Measurements from ENCODE around the gene NEIL1.

The NEIL1 gene

DNA sequence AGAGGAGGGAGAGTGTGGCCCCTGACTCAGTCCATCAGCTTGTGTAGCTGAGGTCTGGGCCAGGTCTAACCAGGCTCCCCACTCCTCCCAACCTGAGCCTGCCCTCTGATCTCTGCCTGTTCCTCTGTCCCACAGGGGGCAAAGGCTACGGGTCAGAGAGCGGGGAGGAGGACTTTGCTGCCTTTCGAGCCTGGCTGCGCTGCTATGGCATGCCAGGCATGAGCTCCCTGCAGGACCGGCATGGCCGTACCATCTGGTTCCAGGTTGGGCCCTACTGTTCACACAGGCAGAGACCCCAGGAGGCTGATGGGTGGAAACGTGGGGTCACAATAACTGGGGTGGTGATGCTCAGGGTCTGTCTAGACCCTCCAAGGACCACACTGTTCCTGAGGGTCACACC lies 6.8 kb downstream of the NEIL1 start:
- DNase-seq (ENCODE audit: low read depth in 2 of 2) = no peak
- TF ChIP-seq, protein P1, sequence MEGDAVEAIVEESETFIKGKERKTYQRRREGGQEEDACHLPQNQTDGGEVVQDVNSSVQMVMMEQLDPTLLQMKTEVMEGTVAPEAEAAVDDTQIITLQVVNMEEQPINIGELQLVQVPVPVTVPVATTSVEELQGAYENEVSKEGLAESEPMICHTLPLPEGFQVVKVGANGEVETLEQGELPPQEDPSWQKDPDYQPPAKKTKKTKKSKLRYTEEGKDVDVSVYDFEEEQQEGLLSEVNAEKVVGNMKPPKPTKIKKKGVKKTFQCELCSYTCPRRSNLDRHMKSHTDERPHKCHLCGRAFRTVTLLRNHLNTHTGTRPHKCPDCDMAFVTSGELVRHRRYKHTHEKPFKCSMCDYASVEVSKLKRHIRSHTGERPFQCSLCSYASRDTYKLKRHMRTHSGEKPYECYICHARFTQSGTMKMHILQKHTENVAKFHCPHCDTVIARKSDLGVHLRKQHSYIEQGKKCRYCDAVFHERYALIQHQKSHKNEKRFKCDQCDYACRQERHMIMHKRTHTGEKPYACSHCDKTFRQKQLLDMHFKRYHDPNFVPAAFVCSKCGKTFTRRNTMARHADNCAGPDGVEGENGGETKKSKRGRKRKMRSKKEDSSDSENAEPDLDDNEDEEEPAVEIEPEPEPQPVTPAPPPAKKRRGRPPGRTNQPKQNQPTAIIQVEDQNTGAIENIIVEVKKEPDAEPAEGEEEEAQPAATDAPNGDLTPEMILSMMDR (IDR thresholded peaks at IDR 0.05; ENCODE audit: low read depth, low read length) = no peak
- no peak overlapping the region for H3K4me3 ChIP-seq (replicated peaks in 1 of 2; ENCODE audit: low read depth in 2 of 2, low read length in 2 of 2)

DNA sequence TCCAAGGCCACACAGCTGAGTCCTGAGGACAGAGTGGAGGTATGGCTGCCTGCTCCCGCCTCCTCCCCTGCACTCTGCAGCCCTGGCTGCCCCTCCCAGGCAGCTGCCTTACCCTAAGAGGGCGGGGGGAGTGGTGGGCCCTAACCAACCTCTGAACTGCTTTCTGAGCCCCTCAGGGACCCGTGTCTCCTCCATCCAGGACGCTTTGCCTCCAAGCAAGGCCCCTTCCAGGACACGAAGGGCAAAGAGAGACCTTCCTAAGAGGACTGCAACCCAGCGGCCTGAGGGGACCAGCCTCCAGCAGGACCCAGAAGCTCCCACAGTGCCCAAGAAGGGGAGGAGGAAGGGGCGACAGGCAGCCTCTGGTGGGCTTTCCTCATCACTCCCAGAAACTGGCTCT lies 7.6 kb downstream of the NEIL1 start:
- DNase-seq (ENCODE audit: low read depth in 2 of 2) = no peak
- H3K4me3 ChIP-seq (replicated peaks in 1 of 2; ENCODE audit: low read depth in 2 of 2, low read length in 2 of 2) = no peak overlapping the region
- TF ChIP-seq, protein P1 (IDR thresholded peaks at IDR 0.05; ENCODE audit: low read depth, low read length) = no peak

DNA sequence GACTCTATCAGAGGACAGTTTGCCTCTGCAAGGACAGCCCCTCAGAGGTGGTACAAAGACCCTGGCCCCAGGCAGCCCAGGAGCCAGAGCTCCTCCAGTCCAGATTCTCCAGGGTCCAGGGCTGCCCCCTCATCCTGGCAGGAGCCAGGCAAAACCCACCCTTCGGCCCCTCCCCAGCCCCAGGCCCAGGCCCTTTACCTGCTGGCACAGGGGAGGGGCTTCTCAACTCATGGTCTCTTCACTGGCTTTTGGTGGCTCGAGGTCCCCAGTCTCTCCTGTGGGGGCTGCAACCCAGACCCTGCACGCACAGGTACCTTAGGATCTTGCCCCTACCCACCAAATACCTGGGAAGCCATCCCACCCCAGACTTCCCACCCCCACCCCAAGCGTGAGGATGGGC lies 8.5 kb downstream of the NEIL1 start:
- DNase-seq (ENCODE audit: low read depth in 2 of 2) = no peak
- H3K4me3 ChIP-seq (replicated peaks in 1 of 2; ENCODE audit: low read depth in 2 of 2, low read length in 2 of 2) = no peak overlapping the region
- TF ChIP-seq, protein P1 (IDR thresholded peaks at IDR 0.05; ENCODE audit: low read depth, low read length) = no peak

DNA sequence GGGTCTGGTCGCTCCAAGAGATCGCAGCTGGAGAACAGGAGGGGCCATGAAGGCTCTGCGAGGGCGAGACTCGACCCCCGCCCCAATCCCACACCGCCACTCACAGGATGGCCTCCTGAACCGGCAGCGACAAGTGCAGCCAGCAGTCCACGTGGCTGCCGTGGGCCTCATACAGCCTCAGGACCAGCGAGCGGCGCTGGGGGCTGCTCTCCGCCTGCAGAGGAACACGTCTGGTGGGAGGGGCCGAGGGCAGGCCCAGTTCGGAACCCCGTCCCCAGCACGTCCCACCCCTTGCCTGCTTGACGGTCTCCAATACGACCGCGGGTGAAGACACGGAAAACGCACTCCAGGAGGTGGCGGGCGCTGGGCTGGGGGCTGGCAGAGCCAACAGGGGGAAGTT lies 9.2 kb downstream of the NEIL1 start:
- TF ChIP-seq, protein P1 (IDR thresholded peaks at IDR 0.05; ENCODE audit: low read depth, low read length) = no peak
- no peak overlapping the region for H3K4me3 ChIP-seq (replicated peaks in 1 of 2; ENCODE audit: low read depth in 2 of 2, low read length in 2 of 2)
- no peak for DNase-seq (ENCODE audit: low read depth in 2 of 2)

DNA sequence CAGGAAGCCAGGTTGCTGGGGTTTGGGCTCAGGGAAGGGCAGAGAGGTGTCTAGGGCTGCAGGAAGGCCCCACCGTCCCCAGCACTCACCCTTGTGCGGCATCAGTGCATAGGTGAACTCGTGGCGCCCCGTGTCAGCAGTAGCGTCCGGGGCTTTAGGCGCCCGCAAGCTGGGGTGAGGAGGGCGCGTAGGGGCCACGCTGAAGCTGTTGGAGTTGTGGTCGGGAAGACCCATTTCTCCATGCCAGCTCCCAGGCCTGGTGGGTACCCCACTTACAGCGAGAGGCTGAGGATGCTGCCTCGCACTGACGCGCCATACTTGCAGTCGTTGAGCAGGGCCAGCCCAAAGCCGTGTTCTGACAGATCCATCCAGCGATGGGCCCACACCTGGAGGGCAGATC lies 9.7 kb downstream of the NEIL1 start:
- H3K4me3 ChIP-seq (replicated peaks in 1 of 2; ENCODE audit: low read depth in 2 of 2, low read length in 2 of 2) = no peak overlapping the region
- TF ChIP-seq, protein P1 (IDR thresholded peaks at IDR 0.05; ENCODE audit: low read depth, low read length) = no peak
- no peak for DNase-seq (ENCODE audit: low read depth in 2 of 2)

DNA sequence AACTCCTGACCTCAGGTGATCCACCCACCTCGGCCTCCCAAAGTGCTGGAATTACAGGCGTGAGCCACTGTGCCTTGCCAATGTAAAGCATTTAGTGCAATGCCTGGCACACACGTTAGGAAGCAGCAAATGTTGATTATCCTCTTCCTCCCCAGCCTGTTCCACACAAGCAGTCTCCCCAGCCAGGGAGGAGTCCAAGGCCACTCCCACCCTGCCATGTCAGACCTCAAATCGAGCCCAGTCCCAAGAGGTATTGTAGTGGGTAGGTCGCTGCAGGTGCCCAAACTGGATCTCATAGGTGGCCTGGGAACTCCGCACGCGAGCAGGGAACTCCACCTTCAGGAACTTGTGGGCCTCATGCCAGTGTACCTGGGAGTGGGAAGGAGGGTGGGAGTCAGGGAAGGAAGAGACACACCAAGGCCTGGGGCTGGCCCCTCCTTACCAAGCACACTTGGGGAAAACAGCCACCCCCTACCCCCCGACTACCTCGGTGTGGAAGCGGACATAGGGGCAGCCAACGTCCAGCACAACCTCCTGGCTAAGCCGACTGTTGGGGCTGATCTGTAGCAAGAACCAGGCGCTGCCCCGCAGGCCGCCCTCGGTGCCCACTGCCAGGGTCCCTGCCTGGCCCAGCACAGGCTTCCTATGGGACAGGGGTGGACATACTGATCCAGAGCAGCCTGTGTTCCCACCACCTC lies 11.3 kb downstream of the NEIL1 start:
- TF ChIP-seq, protein P1 (IDR thresholded peaks at IDR 0.05; ENCODE audit: low read depth, low read length) = no peak
- H3K4me3 ChIP-seq (replicated peaks in 1 of 2; ENCODE audit: low read depth in 2 of 2, low read length in 2 of 2) = no peak overlapping the region
- no peak for DNase-seq (ENCODE audit: low read depth in 2 of 2)
